Karpas-422 (cell line): Measurements from ENCODE around the gene ADGRA3. TPM values are rescaled to one million over a fixed set of nuclear protein-coding genes. Genes with fewer than 3 reads are reported as not detected.

Experiments
- DNase-seq: peaks from one replicate; pipeline ENCODE4 v3.0.0-alpha.2; 2015
- H2AFZ ChIP-seq: fragments of 200-600 bp; sonication (generic); 2 replicates; pipeline ENCODE4 v1.6.1; 2014; ENCODE audit warnings: antibody characterized with exemption, low read length, mixed read lengths
- H3K27ac ChIP-seq: fragments of 200-600 bp; sonication (generic); 2 replicates; pipeline ENCODE4 v1.5.1; 2014; ENCODE audit warnings: mild to moderate bottlenecking, low read length, moderate library complexity
- H3K27me3 ChIP-seq: fragments of 200-600 bp; sonication (generic); 2 replicates; pipeline ENCODE4 v1.6.1; 2014; ENCODE audit warnings: low read length, mixed read lengths
- H3K36me3 ChIP-seq: fragments of 200-600 bp; sonication (generic); 2 replicates; pipeline ENCODE4 v1.6.1; 2014; ENCODE audit warnings: low read length, mixed read lengths; ENCODE audit not compliant: insufficient read depth
- H3K4me1 ChIP-seq: fragments of 200-600 bp; sonication (generic); 2 replicates; pipeline ENCODE4 v1.6.1; 2014; ENCODE audit warnings: mild to moderate bottlenecking, low read length, mixed read lengths
- H3K4me2 ChIP-seq: fragments of 200-600 bp; sonication (generic); 2 replicates; pipeline ENCODE4 v1.6.1; 2014; ENCODE audit warnings: low read length, low read depth, mild to moderate bottlenecking; ENCODE audit not compliant: poor library complexity, severe bottlenecking
- H3K4me3 ChIP-seq: fragments of 200-600 bp; sonication (generic); 2 replicates; pipeline ENCODE4 v1.5.1; 2014; ENCODE audit warnings: mild to moderate bottlenecking, antibody characterized with exemption, low read length, mixed read lengths
- H3K79me2 ChIP-seq: fragments of 200-600 bp; sonication (generic); 2 replicates; pipeline ENCODE4 v1.6.1; 2014; ENCODE audit warnings: mild to moderate bottlenecking, low read length, mixed read lengths
- H3K9ac ChIP-seq: fragments of 200-600 bp; sonication (generic); 2 replicates; pipeline ENCODE4 v1.6.0; 2014; ENCODE audit warnings: low read length
- H3K9me2 ChIP-seq: fragments of 200-600 bp; sonication (generic), shearing (Covaris generic); replicated peaks from 2 replicates; pipeline ENCODE4 v1.6.0; 2014; ENCODE audit warnings: mild to moderate bottlenecking, low read length, moderate library complexity; ENCODE audit not compliant: insufficient read depth
- H3K9me3 ChIP-seq: fragments of 300-700, 200-600 bp; sonication (generic); 2 replicates; pipeline ENCODE4 v1.6.1; 2014; ENCODE audit warnings: low read length, mixed read lengths
- H4K20me1 ChIP-seq: fragments of 200-600 bp; sonication (generic); 2 replicates; pipeline ENCODE4 v1.6.1; 2014; ENCODE audit warnings: mild to moderate bottlenecking, antibody characterized with exemption, low read length, low read depth; ENCODE audit not compliant: insufficient read depth
- total RNA-seq: library from RNA; depleted of rRNA; stranded (reverse); fragments of >200 nt; shearing (Covaris generic); gene quantifications from 2 replicates; pipeline ENCODE4 v1.2.3, GENCODE V29; 2014; ENCODE audit warnings: low replicate concordance

ADGRA3 gene
- total RNA-seq, 1 experiment from 2014 or later: not detected

GRCh38 chr4:22435652-22436051 is 80.2 kb downstream of the ADGRA3 start:
- Histone ChIP-seq H3K27ac (no peak overlapping the region), H4K20me1 (no peaks in the 10 kb centered on the region), H3K4me3 (no peak overlapping the region), H3K27me3 (no peaks in the 10 kb centered on the region), H3K4me1 (no peaks in the 10 kb centered on the region), H3K79me2 (no peaks in the 10 kb centered on the region), H2AFZ (no peak overlapping the region), H3K9me2 (no peaks in the 10 kb centered on the region), H3K4me2 (no peak overlapping the region), H3K36me3 (no peaks in the 10 kb centered on the region), H3K9me3 (no peaks in the 10 kb centered on the region), H3K9ac (no peak overlapping the region)
- no peak for DNase-seq

- H3K9ac ChIP-seq: no peak overlapping the region
- no peaks in the 10 kb centered on the region for H4K20me1 ChIP-seq
- H3K27ac ChIP-seq: no peak overlapping the region
- H3K27me3 ChIP-seq: no peaks in the 10 kb centered on the region
- peak; percentile 75 for DNase-seq
- H3K9me2 ChIP-seq: no peaks in the 10 kb centered on the region
- no peaks in the 10 kb centered on the region for H3K4me1 ChIP-seq
- no peak overlapping the region for H2AFZ ChIP-seq
- no peak overlapping the region for H3K4me2 ChIP-seq
- H3K36me3 ChIP-seq: no peaks in the 10 kb centered on the region
- no peak overlapping the region for H3K4me3 ChIP-seq
- H3K9me3 ChIP-seq: no peaks in the 10 kb centered on the region
- H3K79me2 ChIP-seq: no peaks in the 10 kb centered on the region
Observed at GRCh38 chr4:22434895-22435294, 81.0 kb downstream of the ADGRA3 start.

GRCh38 chr4:22430626-22431025 is 85.2 kb downstream of the ADGRA3 start:
- no peaks in the 10 kb centered on the region for H3K36me3 ChIP-seq
- DNase-seq: no peak
- H3K4me2 ChIP-seq: no peak overlapping the region
- H3K9me3 ChIP-seq: no peaks in the 10 kb centered on the region
- no peaks in the 10 kb centered on the region for H3K4me1 ChIP-seq
- no peak overlapping the region for H3K9ac ChIP-seq
- H3K79me2 ChIP-seq: no peaks in the 10 kb centered on the region
- H4K20me1 ChIP-seq: no peaks in the 10 kb centered on the region
- H2AFZ ChIP-seq: no peak overlapping the region
- H3K9me2 ChIP-seq: no peaks in the 10 kb centered on the region
- H3K27me3 ChIP-seq: no peaks in the 10 kb centered on the region
- no peak overlapping the region for H3K4me3 ChIP-seq
- H3K27ac ChIP-seq: no peak overlapping the region

GRCh38 chr4:22428441-22428840 is 87.4 kb downstream of the ADGRA3 start:
- H3K27ac ChIP-seq: no peak overlapping the region
- H3K4me3 ChIP-seq: no peak overlapping the region
- H3K4me2 ChIP-seq: no peak overlapping the region
- no peaks in the 10 kb centered on the region for H3K9me3 ChIP-seq
- no peaks in the 10 kb centered on the region for H3K36me3 ChIP-seq
- H3K27me3 ChIP-seq: no peaks in the 10 kb centered on the region
- no peaks in the 10 kb centered on the region for H4K20me1 ChIP-seq
- no peak overlapping the region for H3K9ac ChIP-seq
- no peaks in the 10 kb centered on the region for H3K79me2 ChIP-seq
- no peaks in the 10 kb centered on the region for H3K4me1 ChIP-seq
- no peaks in the 10 kb centered on the region for H3K9me2 ChIP-seq
- H2AFZ ChIP-seq: no peak overlapping the region
- DNase-seq: no peak

GRCh38 chr4:22427675-22428074 is 88.2 kb downstream of the ADGRA3 start:
- DNase-seq: no peak

GRCh38 chr4:22420291-22420690 is 95.6 kb downstream of the ADGRA3 start:
- Histone ChIP-seq H3K4me1 (no peaks in the 10 kb centered on the region), H3K27ac (no peak overlapping the region), H3K4me2 (no peak overlapping the region), H3K36me3 (no peaks in the 10 kb centered on the region), H3K9me2 (no peaks in the 10 kb centered on the region), H3K9me3 (no peaks in the 10 kb centered on the region), H2AFZ (no peak overlapping the region), H4K20me1 (no peaks in the 10 kb centered on the region), H3K79me2 (no peaks in the 10 kb centered on the region), H3K27me3 (no peaks in the 10 kb centered on the region), H3K4me3 (no peak overlapping the region), H3K9ac (no peak overlapping the region)
- DNase-seq: no peak

More at GRCh38 chr4:22427675-22428074, 88.2 kb downstream of the ADGRA3 start:
- Histone ChIP-seq H4K20me1 (no peaks in the 10 kb centered on the region), H3K9me2 (no peaks in the 10 kb centered on the region), H3K4me3 (no peak overlapping the region), H2AFZ (no peak overlapping the region), H3K9me3 (no peaks in the 10 kb centered on the region), H3K36me3 (no peaks in the 10 kb centered on the region), H3K9ac (no peak overlapping the region), H3K79me2 (no peaks in the 10 kb centered on the region), H3K4me1 (no peaks in the 10 kb centered on the region), H3K27me3 (no peaks in the 10 kb centered on the region), H3K4me2 (no peak overlapping the region), H3K27ac (no peak overlapping the region)

GRCh38 chr4:22417408-22417807 is 98.5 kb downstream of the ADGRA3 start:
- Histone ChIP-seq H3K4me3 (no peak overlapping the region), H3K4me2 (no peak overlapping the region), H4K20me1 (no peaks in the 10 kb centered on the region), H3K9me2 (no peaks in the 10 kb centered on the region), H3K9me3 (no peaks in the 10 kb centered on the region), H3K27me3 (no peaks in the 10 kb centered on the region), H3K27ac (no peak overlapping the region), H3K79me2 (no peaks in the 10 kb centered on the region), H3K36me3 (no peaks in the 10 kb centered on the region), H3K9ac (no peak overlapping the region), H2AFZ (no peak overlapping the region), H3K4me1 (no peaks in the 10 kb centered on the region)
- no peak for DNase-seq

- no peaks in the 10 kb centered on the region for H3K4me1 ChIP-seq
- no peak overlapping the region for H3K9ac ChIP-seq
- DNase-seq: no peak
- H3K36me3 ChIP-seq: no peaks in the 10 kb centered on the region
- H2AFZ ChIP-seq: no peak overlapping the region
- H3K9me3 ChIP-seq: no peaks in the 10 kb centered on the region
- H4K20me1 ChIP-seq: no peaks in the 10 kb centered on the region
- no peak overlapping the region for H3K4me3 ChIP-seq
- no peaks in the 10 kb centered on the region for H3K9me2 ChIP-seq
- no peaks in the 10 kb centered on the region for H3K79me2 ChIP-seq
- no peak overlapping the region for H3K27ac ChIP-seq
- H3K4me2 ChIP-seq: no peak overlapping the region
- H3K27me3 ChIP-seq: no peaks in the 10 kb centered on the region
Observed at GRCh38 chr4:22416403-22416802, 99.5 kb downstream of the ADGRA3 start.

- H3K36me3 ChIP-seq: no peaks in the 10 kb centered on the region
Observed at GRCh38 chr4:22414833-22415232, 101.0 kb downstream of the ADGRA3 start.

More at GRCh38 chr4:22414833-22415232, 101.0 kb downstream of the ADGRA3 start:
- no peaks in the 10 kb centered on the region for H3K27me3 ChIP-seq
- H3K4me2 ChIP-seq: no peak overlapping the region
- H3K9me2 ChIP-seq: no peaks in the 10 kb centered on the region
- no peaks in the 10 kb centered on the region for H3K4me1 ChIP-seq
- H3K9me3 ChIP-seq: no peaks in the 10 kb centered on the region
- H3K79me2 ChIP-seq: no peaks in the 10 kb centered on the region
- H3K9ac ChIP-seq: no peak overlapping the region
- H3K27ac ChIP-seq: no peak overlapping the region
- no peak overlapping the region for H2AFZ ChIP-seq
- no peak for DNase-seq
- H3K4me3 ChIP-seq: no peak overlapping the region
- H4K20me1 ChIP-seq: no peaks in the 10 kb centered on the region
